Activated gamma-delta T cell (primary cell): ENCODE data around the gene CSRP1.
"Not testable (repeated sequence)": the region's sequence is repeated elsewhere in the genome, so short reads cannot be mapped to it uniquely, and the experiment has no call there.

Experiments used
- DNase-seq: peaks from one replicate; lab custom pipeline; 2025; lab: John Stamatoyannopoulos, UW

Gene CSRP1

GRCh38 chr1:201537891-201538611, 31.1 kb upstream of the CSRP1 start:
- DNase-seq = no peak

DNA sequence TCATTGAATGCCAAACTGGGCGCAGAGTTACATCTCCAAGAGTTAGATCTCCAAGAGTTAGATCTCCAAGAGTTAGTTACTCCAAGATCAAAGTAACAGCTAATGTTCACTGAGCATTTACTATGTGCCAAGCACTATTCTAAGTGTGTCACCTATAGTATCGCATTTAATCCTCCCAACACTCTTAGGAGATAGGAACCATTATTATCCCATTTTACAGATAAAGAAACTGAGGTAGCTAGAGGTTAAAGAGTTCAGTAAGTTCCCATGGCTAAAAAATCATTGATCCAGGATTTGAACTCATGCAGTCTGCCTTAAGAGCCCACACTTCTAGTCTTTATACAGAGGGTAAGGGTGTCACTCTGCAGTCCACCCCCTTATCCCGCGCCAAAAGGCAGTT, 30.5 kb upstream of the CSRP1 start:
- no peak for DNase-seq

- DNase-seq = no peak
Measured at GRCh38 chr1:201537028-201537427, 30.1 kb upstream of the CSRP1 start.

- no peak for DNase-seq
Measured at GRCh38 chr1:201536558-201536957, 29.6 kb upstream of the CSRP1 start.

DNA sequence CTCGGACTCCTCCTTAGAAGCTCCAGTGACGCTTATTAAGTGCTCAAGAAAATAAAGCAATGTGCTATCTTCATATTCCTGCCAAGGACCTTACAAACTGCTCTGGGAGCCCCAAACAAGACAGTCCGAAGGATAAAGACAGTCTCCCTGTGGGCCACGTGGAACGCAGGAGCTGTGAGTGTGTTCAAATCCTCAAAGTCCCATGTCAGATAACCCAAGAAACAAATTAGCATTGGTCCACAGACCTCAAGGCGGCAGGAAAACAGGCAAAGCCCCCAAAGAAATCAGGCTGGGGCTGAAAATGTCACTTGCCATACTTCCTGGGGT, 29.0 kb upstream of the CSRP1 start:
- DNase-seq = no peak

- DNase-seq = no peak
Measured at GRCh38 chr1:201535046-201535918, 28.4 kb upstream of the CSRP1 start.

GRCh38 chr1:201533836-201534235, 26.9 kb upstream of the CSRP1 start:
- no peak for DNase-seq

DNA sequence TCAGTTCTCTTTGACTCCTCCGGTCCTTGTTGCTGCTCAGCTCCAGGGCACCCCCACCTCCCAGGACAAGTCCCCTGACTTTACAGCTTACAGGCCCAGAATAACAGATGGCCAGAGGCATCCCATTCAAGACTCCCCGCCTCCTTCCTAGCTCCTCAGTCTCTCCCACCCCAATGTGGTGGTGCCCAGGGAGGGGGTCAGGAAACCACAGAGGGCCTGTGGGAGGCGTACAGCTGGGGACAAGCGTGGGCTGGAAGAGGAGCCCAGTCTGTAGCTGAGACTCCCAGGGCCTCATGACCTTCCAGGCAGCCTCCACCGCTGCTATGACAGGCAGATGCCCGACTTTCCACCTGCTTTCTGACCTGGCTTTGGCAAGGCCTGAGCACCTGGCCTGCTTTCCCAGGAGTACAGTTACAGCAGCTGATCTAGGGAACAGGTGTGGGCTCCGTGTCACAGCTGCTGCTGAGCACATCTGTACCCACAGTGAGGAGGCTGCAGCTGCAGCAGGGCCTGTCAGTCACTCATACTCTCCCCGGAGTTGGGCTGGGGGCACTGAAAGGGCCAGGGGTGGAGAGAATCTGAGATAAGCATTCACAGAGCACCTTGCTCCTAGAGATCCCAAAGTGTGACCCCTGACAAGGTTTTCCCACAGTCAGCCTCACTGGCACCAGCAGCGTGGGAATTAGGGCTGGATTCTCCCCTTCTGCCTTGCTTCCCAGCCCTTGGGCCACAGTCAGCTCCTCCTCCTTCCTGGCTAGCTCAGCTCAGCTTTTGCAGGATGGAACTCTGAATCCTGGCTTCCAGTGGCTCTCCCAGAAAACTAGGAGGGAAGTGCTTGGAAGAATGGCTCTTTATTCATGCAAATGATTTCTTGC, 24.9 kb upstream of the CSRP1 start:
- DNase-seq = no peak

DNA sequence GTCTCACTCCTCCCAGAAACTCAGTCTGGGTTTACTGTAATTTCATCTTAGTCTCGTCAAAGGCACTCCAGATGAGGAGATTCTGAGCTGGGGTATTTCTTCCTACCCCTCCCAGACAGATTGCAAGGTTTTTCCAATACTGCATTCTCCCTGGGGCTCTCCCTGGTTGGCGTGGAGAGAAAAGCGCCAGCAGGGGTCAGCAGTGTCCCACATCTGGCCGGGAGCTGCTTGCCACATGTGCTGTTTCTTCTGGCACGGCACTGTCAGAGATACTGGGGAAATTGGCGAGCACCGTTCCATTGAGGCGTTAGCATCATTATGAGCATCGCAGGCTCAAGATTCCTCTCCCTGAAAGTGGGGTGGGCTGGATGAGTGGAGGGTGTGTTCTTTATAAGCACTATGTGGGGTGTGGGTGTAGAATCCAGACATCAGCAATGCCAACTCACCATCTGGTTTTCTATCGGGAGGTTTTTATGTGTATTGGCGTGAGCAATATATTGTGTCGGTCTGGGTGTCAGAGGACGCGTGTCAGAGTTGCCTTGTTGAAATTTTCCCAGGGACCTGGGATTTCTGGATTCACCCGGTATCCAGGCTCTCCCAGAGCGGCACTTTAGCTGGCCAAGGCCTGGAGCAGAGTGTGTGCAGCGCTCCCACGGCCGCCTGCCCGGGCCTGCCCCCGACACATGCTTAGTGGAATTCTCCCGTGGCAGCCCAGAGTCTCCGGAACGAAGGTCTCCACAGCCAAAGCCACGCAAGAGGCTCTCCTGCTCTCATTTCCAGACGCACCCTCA, 24.0 kb upstream of the CSRP1 start:
- no peak for DNase-seq

GRCh38 chr1:201528631-201529252, 21.8 kb upstream of the CSRP1 start:
- DNase-seq = no peak

- DNase-seq = no peak
Measured at GRCh38 chr1:201527879-201528278, 21.0 kb upstream of the CSRP1 start.

DNA sequence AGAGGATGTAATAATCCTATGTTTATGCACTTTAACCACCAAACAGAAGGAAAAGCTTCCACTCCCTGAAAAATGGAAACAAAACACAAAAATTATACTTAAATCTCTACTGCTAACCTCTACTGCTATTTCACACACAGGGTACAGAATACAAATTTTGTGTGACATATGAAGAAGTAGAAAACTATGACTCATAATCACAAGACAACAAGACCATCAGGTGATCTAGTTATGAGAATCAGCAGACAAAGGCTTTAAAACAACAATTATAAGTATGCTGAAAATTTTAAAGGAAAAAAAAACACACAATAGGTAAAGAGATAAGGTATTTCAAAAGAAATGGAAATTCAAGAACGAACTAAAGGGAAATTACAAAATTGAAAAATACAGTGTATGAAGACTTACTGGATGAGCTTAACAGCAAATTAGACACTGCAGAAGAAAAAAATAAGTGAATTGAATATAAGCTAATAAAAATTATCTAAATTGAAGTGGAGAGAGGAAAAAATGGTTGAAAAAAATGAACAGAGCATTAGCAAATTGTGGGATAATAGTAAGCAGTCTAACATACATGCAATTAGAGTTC, 18.4 kb upstream of the CSRP1 start:
- DNase-seq = no peak

DNA sequence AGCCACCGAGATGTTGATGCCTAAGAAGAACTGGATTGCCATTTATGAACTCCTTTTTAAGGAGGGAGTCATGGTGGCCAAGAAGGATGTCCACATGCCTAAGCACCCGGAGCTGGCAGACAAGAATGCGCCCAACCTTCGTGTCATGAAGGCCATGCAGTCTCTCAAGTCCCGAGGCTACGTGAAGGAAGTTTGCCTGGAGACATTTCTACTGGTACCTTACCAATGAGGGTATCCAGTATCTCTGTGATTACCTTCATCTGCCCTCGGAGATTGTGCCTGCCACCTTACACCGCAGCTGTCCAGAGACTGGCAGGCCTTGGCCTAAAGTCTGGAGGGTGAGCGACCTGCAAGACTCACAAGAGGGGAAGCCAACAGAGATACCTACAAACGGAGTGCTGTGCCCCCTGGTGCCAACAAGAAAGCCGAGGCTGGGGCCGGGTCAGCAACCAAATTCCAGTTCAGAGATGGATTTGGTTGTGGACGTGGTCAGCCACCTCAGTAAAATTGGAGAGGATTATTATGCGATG, 13.2 kb upstream of the CSRP1 start:
- DNase-seq = not testable (repeated sequence)

DNA sequence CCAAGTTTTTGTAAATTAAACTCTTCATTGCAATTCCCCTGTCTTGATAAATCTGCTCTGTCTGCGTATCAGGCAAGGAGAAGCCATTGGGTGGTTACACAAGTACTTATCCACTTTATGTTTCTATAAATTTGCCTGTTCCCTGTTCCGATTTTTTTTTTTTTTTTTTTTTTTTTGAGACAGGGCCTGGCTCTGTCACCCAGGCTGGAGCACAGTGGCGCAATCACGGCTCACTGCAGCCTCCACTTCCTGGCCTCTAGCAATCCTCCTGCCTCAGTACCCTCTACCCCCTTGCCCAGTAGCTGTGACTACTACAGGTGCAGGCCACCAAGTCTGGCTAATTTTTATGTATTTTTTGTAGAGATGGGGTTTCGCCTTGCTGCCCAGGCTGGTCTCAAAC, 11.1 kb upstream of the CSRP1 start:
- DNase-seq = no peak

GRCh38 chr1:201517631-201518030, 10.7 kb upstream of the CSRP1 start:
- no peak for DNase-seq

DNA sequence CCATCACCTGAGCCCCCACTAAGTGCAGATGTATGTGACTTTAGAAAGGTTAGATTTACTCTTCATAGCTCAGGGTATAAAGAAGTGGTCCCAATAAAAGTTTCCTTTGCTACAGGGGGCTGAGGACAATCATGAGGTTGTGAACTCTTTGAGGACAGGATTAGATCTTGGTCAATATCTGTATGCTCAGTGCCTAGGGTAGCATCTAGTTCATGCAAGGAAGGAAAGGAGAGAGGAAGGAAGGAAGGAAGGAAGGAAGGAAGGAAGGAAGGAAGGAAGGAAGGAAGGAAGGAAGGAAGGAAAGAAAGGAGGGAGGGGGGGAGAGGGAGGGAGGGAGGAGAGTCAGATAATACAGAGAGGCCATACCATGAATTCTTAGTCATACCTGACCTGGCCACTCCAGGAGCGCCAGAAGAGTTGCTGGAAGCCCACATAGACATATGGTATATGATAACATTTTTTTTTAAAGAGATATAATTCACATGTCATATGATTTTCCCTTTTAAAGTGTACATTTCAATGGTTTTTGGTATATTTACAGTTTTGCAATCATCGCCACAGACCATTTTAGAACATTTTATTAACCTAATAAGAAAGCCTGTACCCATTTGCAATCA, 9.7 kb upstream of the CSRP1 start:
- DNase-seq = no peak

GRCh38 chr1:201515895-201516294, 9.0 kb upstream of the CSRP1 start:
- DNase-seq = no peak

DNA sequence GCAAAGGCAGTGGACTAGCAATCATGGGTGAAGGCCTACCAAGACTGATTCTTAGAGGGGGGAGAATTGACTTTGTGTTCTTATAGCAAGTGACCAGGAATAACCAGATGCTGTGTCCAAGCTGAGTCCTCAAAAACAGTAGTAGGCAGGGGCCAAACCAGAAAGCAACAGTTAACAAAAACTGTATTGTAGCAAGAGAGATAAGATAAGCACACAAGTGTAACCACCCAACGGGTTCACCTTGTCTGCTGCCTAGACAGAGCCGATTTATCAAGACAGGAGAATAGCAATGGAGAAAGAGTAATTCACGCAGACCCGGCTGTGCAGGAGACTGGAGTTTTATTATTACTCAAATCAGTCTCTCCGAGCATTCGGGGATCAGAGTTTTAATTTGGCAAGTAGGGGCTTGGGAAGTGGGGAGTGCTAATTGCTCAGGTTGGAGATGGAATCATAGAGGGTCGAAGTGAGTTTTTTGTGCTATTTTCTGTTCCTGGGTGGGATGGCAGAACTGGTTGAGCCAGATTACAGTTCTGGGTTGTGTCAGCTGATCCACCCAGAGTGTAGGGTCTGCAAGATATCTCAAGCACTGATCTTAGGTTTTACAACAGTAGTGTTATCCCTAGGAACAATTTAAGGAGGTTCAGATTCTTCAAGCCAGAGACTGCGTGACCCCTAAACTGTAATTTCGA, 8.3 kb upstream of the CSRP1 start:
- no peak for DNase-seq

DNA sequence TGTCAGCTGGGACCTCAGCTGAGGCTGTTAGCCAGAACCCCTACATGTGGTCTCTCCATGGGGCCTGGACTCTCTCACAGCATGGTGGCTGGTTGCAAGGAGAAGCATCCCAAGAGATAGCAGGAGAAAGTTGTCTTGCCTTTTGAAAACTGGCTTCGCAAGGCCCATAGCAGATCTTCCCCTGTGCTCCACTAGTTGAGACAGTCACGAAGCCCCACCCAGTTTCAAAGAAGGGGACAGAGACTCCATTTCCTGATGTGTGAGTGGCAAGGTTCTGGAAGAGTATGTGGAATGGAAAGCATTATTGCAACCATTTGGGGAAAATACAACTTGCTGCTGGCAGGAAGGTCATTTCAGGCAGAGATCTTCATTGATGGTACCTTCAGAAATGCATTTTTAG, 7.5 kb upstream of the CSRP1 start:
- DNase-seq = no peak
